Measurements from ENCODE around the gene HCN4.
"Not testable (repeated sequence)": the region's sequence is repeated elsewhere in the genome, so short reads cannot be mapped to it uniquely, and the experiment has no call there.

The HCN4 gene

GRCh38 chr15:73368301-73369136 lies at the start of gene HCN4:
Gene HCN4 (minus strand): TSS chr15:73368958. CDS start chr15:73368270, 688 bp downstream.
- no peak for DNase-seq (ENCODE audit: low read depth)
- TF ChIP-seq POLR2A (IDR thresholded peaks at IDR 0.05; ENCODE audit: extremely low read depth, insufficient read length) (no peak), MYC (IDR thresholded peaks at IDR 0.05; ENCODE audit: low read depth, low read length) (no peak), MAX (IDR thresholded peaks at IDR 0.05; ENCODE audit: low read depth, low read length) (no peak)
- TF ChIP-seq, protein P1, sequence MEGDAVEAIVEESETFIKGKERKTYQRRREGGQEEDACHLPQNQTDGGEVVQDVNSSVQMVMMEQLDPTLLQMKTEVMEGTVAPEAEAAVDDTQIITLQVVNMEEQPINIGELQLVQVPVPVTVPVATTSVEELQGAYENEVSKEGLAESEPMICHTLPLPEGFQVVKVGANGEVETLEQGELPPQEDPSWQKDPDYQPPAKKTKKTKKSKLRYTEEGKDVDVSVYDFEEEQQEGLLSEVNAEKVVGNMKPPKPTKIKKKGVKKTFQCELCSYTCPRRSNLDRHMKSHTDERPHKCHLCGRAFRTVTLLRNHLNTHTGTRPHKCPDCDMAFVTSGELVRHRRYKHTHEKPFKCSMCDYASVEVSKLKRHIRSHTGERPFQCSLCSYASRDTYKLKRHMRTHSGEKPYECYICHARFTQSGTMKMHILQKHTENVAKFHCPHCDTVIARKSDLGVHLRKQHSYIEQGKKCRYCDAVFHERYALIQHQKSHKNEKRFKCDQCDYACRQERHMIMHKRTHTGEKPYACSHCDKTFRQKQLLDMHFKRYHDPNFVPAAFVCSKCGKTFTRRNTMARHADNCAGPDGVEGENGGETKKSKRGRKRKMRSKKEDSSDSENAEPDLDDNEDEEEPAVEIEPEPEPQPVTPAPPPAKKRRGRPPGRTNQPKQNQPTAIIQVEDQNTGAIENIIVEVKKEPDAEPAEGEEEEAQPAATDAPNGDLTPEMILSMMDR (IDR thresholded peaks at IDR 0.05; ENCODE audit: low read depth, low read length): no peak
- H3K4me3 ChIP-seq (ENCODE audit: low read depth, low read length): no peak within 1 kb of the TSS

DNA sequence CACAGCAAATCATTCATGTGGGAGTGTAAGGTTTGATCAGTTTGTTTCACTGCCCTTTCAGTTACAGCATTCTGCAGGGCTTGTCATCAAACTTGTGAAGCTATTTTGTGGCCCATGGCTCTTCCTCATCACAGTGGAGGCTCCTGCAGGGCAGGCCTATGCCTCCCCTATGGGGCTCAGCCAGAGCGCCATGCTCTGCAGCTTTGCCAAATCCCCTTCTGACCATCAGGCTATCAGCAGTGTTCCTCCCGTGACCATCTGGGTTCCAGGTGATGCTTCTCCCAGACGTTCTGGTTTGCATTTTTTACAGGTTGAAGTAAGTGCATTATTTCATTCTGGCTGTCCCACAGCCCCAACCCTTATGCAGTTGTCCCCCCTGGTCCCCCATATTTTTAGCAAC lies 46.1 kb upstream of the HCN4 start:
- no peak overlapping the region for H3K4me3 ChIP-seq (ENCODE audit: low read depth, low read length)
- TF ChIP-seq POLR2A (IDR thresholded peaks at IDR 0.05; ENCODE audit: extremely low read depth, insufficient read length) (no peak), MYC (IDR thresholded peaks at IDR 0.05; ENCODE audit: low read depth, low read length) (no peak), MAX (IDR thresholded peaks at IDR 0.05; ENCODE audit: low read depth, low read length) (no peak)
- TF ChIP-seq, protein P1 (IDR thresholded peaks at IDR 0.05; ENCODE audit: low read depth, low read length): no peak
- no peak for DNase-seq (ENCODE audit: low read depth)

- TF ChIP-seq MYC (IDR thresholded peaks at IDR 0.05; ENCODE audit: low read depth, low read length) (no peak), MAX (IDR thresholded peaks at IDR 0.05; ENCODE audit: low read depth, low read length) (no peak), POLR2A (IDR thresholded peaks at IDR 0.05; ENCODE audit: extremely low read depth, insufficient read length) (no peak)
- TF ChIP-seq, protein P1 (IDR thresholded peaks at IDR 0.05; ENCODE audit: low read depth, low read length): no peak
- DNase-seq (ENCODE audit: low read depth): no peak
Observed at GRCh38 chr15:73403171-73403570, 34.4 kb upstream of the HCN4 start.

GRCh38 chr15:73400222-73400621 lies 31.5 kb upstream of the HCN4 start:
- not testable (repeated sequence) for H3K4me3 ChIP-seq (ENCODE audit: low read depth, low read length)
- DNase-seq (ENCODE audit: low read depth): peak; percentile 25

More at GRCh38 chr15:73403171-73403570, 34.4 kb upstream of the HCN4 start:
- H3K4me3 ChIP-seq (ENCODE audit: low read depth, low read length): no peak overlapping the region

DNA sequence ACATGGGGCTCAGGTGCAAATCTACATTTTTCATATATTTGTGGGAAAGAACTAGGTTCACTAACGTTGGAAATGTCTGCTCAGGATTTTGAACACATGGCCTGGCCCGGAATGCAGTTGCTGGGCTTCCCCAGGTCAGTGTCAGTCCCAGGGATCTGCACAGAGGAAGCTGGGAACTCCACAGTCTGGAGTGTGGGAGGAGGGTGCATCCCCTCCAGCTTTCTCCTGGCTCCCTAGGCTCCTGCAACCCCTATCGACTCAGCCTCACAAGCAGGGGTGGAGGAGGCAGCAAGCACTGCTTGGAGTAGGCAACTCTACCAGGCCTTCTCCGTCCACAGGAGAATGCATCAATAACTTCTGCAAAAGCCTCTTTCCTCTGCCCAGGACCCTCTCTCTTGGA lies 30.1 kb upstream of the HCN4 start:
- DNase-seq (ENCODE audit: low read depth): no peak
- TF ChIP-seq POLR2A (IDR thresholded peaks at IDR 0.05; ENCODE audit: extremely low read depth, insufficient read length) (no peak), MYC (IDR thresholded peaks at IDR 0.05; ENCODE audit: low read depth, low read length) (no peak), MAX (IDR thresholded peaks at IDR 0.05; ENCODE audit: low read depth, low read length) (no peak)
- TF ChIP-seq, protein P1 (IDR thresholded peaks at IDR 0.05; ENCODE audit: low read depth, low read length): no peak
- no peak overlapping the region for H3K4me3 ChIP-seq (ENCODE audit: low read depth, low read length)

GRCh38 chr15:73397461-73397860 lies 28.7 kb upstream of the HCN4 start:
- no peak for DNase-seq (ENCODE audit: low read depth)
- TF ChIP-seq MYC (IDR thresholded peaks at IDR 0.05; ENCODE audit: low read depth, low read length): no peak
- no peak for TF ChIP-seq MAX (IDR thresholded peaks at IDR 0.05; ENCODE audit: low read depth, low read length)
- no peak for TF ChIP-seq POLR2A (IDR thresholded peaks at IDR 0.05; ENCODE audit: extremely low read depth, insufficient read length)
- TF ChIP-seq, protein P1 (IDR thresholded peaks at IDR 0.05; ENCODE audit: low read depth, low read length): no peak
- H3K4me3 ChIP-seq (ENCODE audit: low read depth, low read length): no peak overlapping the region
